Lung (tissue), 12 donors: ENCODE results near the gene AKAP10. TPM values are rescaled to one million over a fixed set of nuclear protein-coding genes. Genes with fewer than 3 reads are reported as not detected.
"Not testable (repeated sequence)": the region's sequence is repeated elsewhere in the genome, so short reads cannot be mapped to it uniquely, and the experiment has no call there.

Experiments
- ATAC-seq: fragments of 200-7000 bp; cut with Tn5 transposase; one replicate; pipeline ENCODE4 v1.9.1; 2020; ENCODE audit warnings: moderate number of reproducible peaks; ENCODE audit not compliant: insufficient read depth, low FRiP score
- DNase-seq, 3 donors: peaks; one replicate each; pipeline ENCODE4 v3.0.0-alpha.2; 2013 to 2017
- H3K27ac ChIP-seq, 2 donors: one replicate each; pipeline ENCODE4 v1.5.1; 2013; ENCODE audit warnings: mild to moderate bottlenecking in 2 of 2, moderate library complexity in 2 of 2, control low read depth in 1 of 2, inconsistent platforms in 1 of 2, low read depth in 1 of 2, low read length in 1 of 2
- H3K27me3 ChIP-seq, 3 donors: one replicate each; pipeline ENCODE4 v1.5.1; 2013; ENCODE audit warnings: low read length in 2 of 3; ENCODE audit not compliant: control insufficient read depth in 3 of 3, insufficient read depth in 3 of 3
- H3K36me3 ChIP-seq, 4 donors: one replicate each; pipeline ENCODE4 v1.5.1; 2013; ENCODE audit warnings: low read length in 4 of 4, mild to moderate bottlenecking in 1 of 4, moderate library complexity in 1 of 4; ENCODE audit not compliant: control insufficient read depth in 4 of 4, insufficient read depth in 4 of 4
- H3K4me1 ChIP-seq, 5 donors: one replicate each; pipeline ENCODE4 v1.5.1; 2013; ENCODE audit warnings: low read length in 5 of 5, mild to moderate bottlenecking in 2 of 5, moderate library complexity in 1 of 5; ENCODE audit not compliant: control insufficient read depth in 5 of 5, insufficient read depth in 5 of 5
- H3K4me3 ChIP-seq: one replicate; pipeline ENCODE4 v1.5.1; 2013; ENCODE audit warnings: mild to moderate bottlenecking, control low read depth, moderate library complexity
- H3K9ac ChIP-seq, 2 donors: one replicate each; pipeline ENCODE4 v1.5.1; 2013; ENCODE audit warnings: low read length in 2 of 2, control low read depth in 1 of 2; ENCODE audit not compliant: insufficient read depth in 1 of 2
- H3K9me3 ChIP-seq, 4 donors: one replicate each; pipeline ENCODE4 v1.5.1; 2013; ENCODE audit warnings: low read length in 3 of 4, mild to moderate bottlenecking in 1 of 4, moderate library complexity in 1 of 4; ENCODE audit not compliant: control insufficient read depth in 4 of 4, insufficient read depth in 3 of 4
- CTCF ChIP-seq: IDR thresholded peaks from 2 replicates; pipeline ENCODE4 v1.5.1; 2012; ENCODE audit warnings: mild to moderate bottlenecking; ENCODE audit errors: control extremely low read depth, extremely low read depth
- WGBS, 2 donors: extraction: QIAGEN DNeasy Blood & Tissue Kit; methylation state at CpG; one replicate each; pipeline ENCODE4 v1.1.7; 2013; 5-methylcytosine and 5-hydroxymethylcytosine counted together
- polyA plus RNA-seq, 2 donors: library from polyadenylated mRNA; stranded (reverse); fragments of 200-250 nt; gene quantifications; one replicate each; pipeline ENCODE4 v1.2.1, GENCODE V29; 2013
- total RNA-seq, 2 donors: library from RNA; depleted of rRNA in 1 of 2; stranded (reverse); fragments of >200 nt in 1 of 2; gene quantifications; one replicate each; pipeline ENCODE4 v1.2.1, GENCODE V29; 2014 to 2021
- donor health status: control.
- donor health status: control.
- donor health status: Bipolar disorder and iron deficiency.
- donor health status: healthy.
- donor health status: DM: yes; HTN: yes; CAD: no.

Gene AKAP10
- total and polyA plus RNA-seq, 4 donors: 5.8 to 49.8 (median 24.9) TPM

- Histone ChIP-seq H3K9ac (no peak overlapping the region), H3K4me3 (no peak overlapping the region), H3K9me3 (no peaks in the 10 kb centered on the region), H3K27me3 (no peaks in the 10 kb centered on the region), H3K36me3 (peaks cover 0 to 5% (median 1%) of the 10 kb centered on the region in 4 donors), H3K4me1 (peaks cover 0 to 16% (median 14%) of the 10 kb centered on the region in 5 donors), H3K27ac (no peak overlapping the region)
- WGBS, 2 donors: 69 to 76% methylated on average over 3 of the region's 3 CpGs
- DNase-seq: no peak
- TF ChIP-seq CTCF: no peak
- no peak for ATAC-seq
These were observed 2.0 kb downstream of the AKAP10 start for GRCh38 chr17:19975601-19976000.

GRCh38 chr17:19973156-19973555 is 4.5 kb downstream of the AKAP10 start:
- no peak overlapping the region for H3K4me3 ChIP-seq
- peaks cover 0 to 16% (median 9%) of the 10 kb centered on the region in 5 donors for H3K4me1 ChIP-seq
- no peak overlapping the region for H3K9ac ChIP-seq
- no peaks in the 10 kb centered on the region for H3K27me3 ChIP-seq
- H3K9me3 ChIP-seq: no peaks in the 10 kb centered on the region
- DNase-seq: peak in 2 of 3 donors; percentile 86 to 87
- 75 to 84% methylated on average over 2 of the region's 2 CpGs for WGBS, 2 donors
- ATAC-seq: no peak
- H3K27ac ChIP-seq: no peak overlapping the region
- peaks cover 0 to 20% (median 8%) of the 10 kb centered on the region in 4 donors for H3K36me3 ChIP-seq
- no peak for TF ChIP-seq CTCF

GRCh38 chr17:19962954-19963353 is 14.7 kb downstream of the AKAP10 start:
- 83 to 94% methylated on average over 2 of the region's 2 CpGs for WGBS, 2 donors
- peaks cover 8 to 28% (median 13%) of the 10 kb centered on the region in 4 donors for H3K36me3 ChIP-seq
- H3K4me3 ChIP-seq, DNase-seq, H3K27me3 ChIP-seq, ATAC-seq, H3K27ac ChIP-seq, H3K9me3 ChIP-seq, H3K9ac ChIP-seq, H3K4me1 ChIP-seq: not testable (repeated sequence)

GRCh38 chr17:19958023-19958422 is 19.6 kb downstream of the AKAP10 start:
- H3K27me3 ChIP-seq: no peaks in the 10 kb centered on the region
- no peak overlapping the region for H3K9ac ChIP-seq
- H3K4me1 ChIP-seq: peaks cover 0 to 7% (median 0%) of the 10 kb centered on the region in 5 donors
- no peak for TF ChIP-seq CTCF
- no peak overlapping the region for H3K4me3 ChIP-seq
- DNase-seq (no peak), ATAC-seq (peak; percentile 53)
- H3K27ac ChIP-seq: peak overlapping the region in 1 of 2 donors; percentile 20
- peaks cover 9 to 37% (median 17%) of the 10 kb centered on the region in 4 donors for H3K36me3 ChIP-seq
- WGBS, 2 donors: 57 to 84% methylated on average over 5 of the region's 5 CpGs
- H3K9me3 ChIP-seq: peaks cover 0 to 2% (median 0%) of the 10 kb centered on the region in 4 donors
